ENCODE results near the gene AKR1C4.
A peak's percentile ranks its signal among the peaks of the same experiment; 100 is the strongest.

Gene AKR1C4

DNA sequence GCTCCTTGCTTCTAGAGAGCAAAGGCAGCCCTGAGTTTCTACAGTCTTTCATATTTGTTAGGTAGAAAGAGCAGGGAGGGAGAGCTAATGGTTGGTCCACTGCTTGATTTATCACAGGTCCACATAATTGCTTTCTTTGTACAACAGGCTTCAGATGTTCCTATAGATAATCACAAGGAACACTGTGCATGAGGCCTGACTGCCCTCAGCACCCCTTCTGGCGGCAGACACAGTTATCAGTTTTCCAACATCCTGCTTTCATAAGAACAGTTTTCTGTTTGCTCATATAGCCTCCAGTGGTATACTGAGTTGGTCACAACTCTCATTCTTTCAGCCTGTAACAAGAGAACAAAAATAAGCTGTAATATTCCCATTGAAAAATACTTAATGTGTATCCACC, 69.7 kb downstream of the AKR1C4 start:
- no peak overlapping the region for H3K4me3 ChIP-seq (ENCODE audit: low read depth, low read length)
- TF ChIP-seq ZNF501 (tag by site-specific recombination; IDR thresholded peaks at IDR 0.05), result no peak
- TF ChIP-seq GLI4 (tag by site-specific recombination; IDR thresholded peaks at IDR 0.05), result no peak
- no peak for TF ChIP-seq SCRT1 (tag by site-specific recombination; IDR thresholded peaks at IDR 0.05; ENCODE audit: borderline replicate concordance)
- no peak for TF ChIP-seq ZBTB11 (tag by site-specific recombination; conservative IDR thresholded peaks at IDR 0.05; ENCODE audit: low read depth)
- no peak for TF ChIP-seq ZFP37 (tag by site-specific recombination; IDR thresholded peaks at IDR 0.05)
- TF ChIP-seq ZNF169 (tag by site-specific recombination; IDR thresholded peaks at IDR 0.05), result no peak
- TF ChIP-seq, protein P1, sequence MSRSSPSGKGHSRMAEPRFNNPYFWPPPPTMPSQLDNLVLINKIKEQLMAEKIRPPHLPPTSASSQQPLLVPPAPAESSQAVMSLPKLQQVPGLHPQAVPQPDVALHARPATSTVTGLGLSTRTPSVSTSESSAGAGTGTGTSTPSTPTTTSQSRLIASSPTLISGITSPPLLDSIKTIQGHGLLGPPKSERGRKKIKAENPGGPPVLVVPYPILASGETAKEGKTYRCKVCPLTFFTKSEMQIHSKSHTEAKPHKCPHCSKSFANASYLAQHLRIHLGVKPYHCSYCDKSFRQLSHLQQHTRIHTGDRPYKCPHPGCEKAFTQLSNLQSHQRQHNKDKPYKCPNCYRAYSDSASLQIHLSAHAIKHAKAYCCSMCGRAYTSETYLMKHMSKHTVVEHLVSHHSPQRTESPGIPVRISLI (tag by site-specific recombination; IDR thresholded peaks at IDR 0.05), result no peak
- no peak for TF ChIP-seq INSM2 (tag by site-specific recombination; IDR thresholded peaks at IDR 0.05)
- TF ChIP-seq ZSCAN23 (tag by site-specific recombination; IDR thresholded peaks at IDR 0.05), result no peak
- no peak for TF ChIP-seq ZNF121 (tag by site-specific recombination; IDR thresholded peaks at IDR 0.05)
- H3K9me3 ChIP-seq (ENCODE audit: control insufficient read depth, insufficient read depth, low read depth, low read length), result no peaks in the 10 kb centered on the region
- no peaks in the 10 kb centered on the region for H3K4me1 ChIP-seq (ENCODE audit: control insufficient read depth, insufficient read depth, low read length)
- no peak overlapping the region for H3K27ac ChIP-seq (ENCODE audit: extremely low read depth, low read depth, low read length)
- CTCF ChIA-PET, result interaction anchor here (1.0 kb wide), 1 partner anchor 285 kb away, joined by 3 read pairs; no protein-coding TSS in a partner anchor
- POLR2A ChIA-PET, result no interaction called here
- no peaks in the 10 kb centered on the region for H3K36me3 ChIP-seq (ENCODE audit: control insufficient read depth in 2 of 2, insufficient read depth in 1 of 2, low read length in 2 of 2)

DNA sequence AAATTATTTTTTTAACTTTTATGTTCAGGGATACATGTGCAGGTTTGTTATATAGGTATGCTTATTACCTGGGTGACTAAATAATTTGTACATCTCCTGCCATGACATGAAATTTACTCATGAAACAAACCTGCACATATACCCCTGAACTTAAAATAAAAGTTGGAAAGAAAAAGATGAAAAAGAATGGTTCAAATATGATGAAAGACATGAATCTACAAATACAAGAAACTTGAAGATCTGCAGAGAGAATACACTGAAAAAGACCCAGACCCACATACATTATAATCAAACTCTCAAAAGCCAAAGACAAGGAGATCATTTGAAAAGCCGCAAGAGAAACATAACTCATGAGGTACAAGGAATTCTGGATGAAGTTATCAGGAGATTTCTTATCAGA, 70.2 kb downstream of the AKR1C4 start:
- no peaks in the 10 kb centered on the region for H3K4me1 ChIP-seq (ENCODE audit: control insufficient read depth, insufficient read depth, low read length)
- no peak for TF ChIP-seq ZNF830 (tag by site-specific recombination; IDR thresholded peaks at IDR 0.05; ENCODE audit: low read depth)
- TF ChIP-seq ZNF558 (tag by site-specific recombination; IDR thresholded peaks at IDR 0.05), result peak; percentile 95
- H3K36me3 ChIP-seq (ENCODE audit: control insufficient read depth in 2 of 2, insufficient read depth in 1 of 2, low read length in 2 of 2), result no peaks in the 10 kb centered on the region
- ChIA-PET POLR2A (no interaction called here), CTCF (interaction anchor here (0.6 kb wide), 1 partner anchor 417 kb away, joined by 3 read pairs; no protein-coding TSS in a partner anchor)
- H3K9me3 ChIP-seq (ENCODE audit: control insufficient read depth, insufficient read depth, low read depth, low read length), result no peaks in the 10 kb centered on the region
- no peak overlapping the region for H3K27ac ChIP-seq (ENCODE audit: extremely low read depth, low read depth, low read length)
- H3K4me3 ChIP-seq (ENCODE audit: low read depth, low read length), result no peak overlapping the region

- H3K4me3 ChIP-seq (ENCODE audit: low read depth, low read length), result no peak overlapping the region
- no peaks in the 10 kb centered on the region for H3K9me3 ChIP-seq (ENCODE audit: control insufficient read depth, insufficient read depth, low read depth, low read length)
- no peak overlapping the region for H3K27ac ChIP-seq (ENCODE audit: extremely low read depth, low read depth, low read length)
- ChIA-PET CTCF (interaction anchor here (1.1 kb wide), 1 partner anchor 15 kb away, joined by 3 read pairs; no protein-coding TSS in a partner anchor), POLR2A (no interaction called here)
- no peaks in the 10 kb centered on the region for H3K36me3 ChIP-seq (ENCODE audit: control insufficient read depth in 2 of 2, insufficient read depth in 1 of 2, low read length in 2 of 2)
- no peaks in the 10 kb centered on the region for H3K4me1 ChIP-seq (ENCODE audit: control insufficient read depth, insufficient read depth, low read length)
- TF ChIP-seq, protein P2, sequence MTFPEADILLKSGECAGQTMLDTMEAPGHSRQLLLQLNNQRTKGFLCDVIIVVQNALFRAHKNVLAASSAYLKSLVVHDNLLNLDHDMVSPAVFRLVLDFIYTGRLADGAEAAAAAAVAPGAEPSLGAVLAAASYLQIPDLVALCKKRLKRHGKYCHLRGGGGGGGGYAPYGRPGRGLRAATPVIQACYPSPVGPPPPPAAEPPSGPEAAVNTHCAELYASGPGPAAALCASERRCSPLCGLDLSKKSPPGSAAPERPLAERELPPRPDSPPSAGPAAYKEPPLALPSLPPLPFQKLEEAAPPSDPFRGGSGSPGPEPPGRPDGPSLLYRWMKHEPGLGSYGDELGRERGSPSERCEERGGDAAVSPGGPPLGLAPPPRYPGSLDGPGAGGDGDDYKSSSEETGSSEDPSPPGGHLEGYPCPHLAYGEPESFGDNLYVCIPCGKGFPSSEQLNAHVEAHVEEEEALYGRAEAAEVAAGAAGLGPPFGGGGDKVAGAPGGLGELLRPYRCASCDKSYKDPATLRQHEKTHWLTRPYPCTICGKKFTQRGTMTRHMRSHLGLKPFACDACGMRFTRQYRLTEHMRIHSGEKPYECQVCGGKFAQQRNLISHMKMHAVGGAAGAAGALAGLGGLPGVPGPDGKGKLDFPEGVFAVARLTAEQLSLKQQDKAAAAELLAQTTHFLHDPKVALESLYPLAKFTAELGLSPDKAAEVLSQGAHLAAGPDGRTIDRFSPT (tag by site-specific recombination; IDR thresholded peaks at IDR 0.05), result no peak
- TF ChIP-seq ZNF202 (tag by site-specific recombination; IDR thresholded peaks at IDR 0.05; ENCODE audit: borderline replicate concordance) (no peak), SP2 (tag by site-specific recombination; IDR thresholded peaks at IDR 0.05) (no peak), INSM2 (tag by site-specific recombination; IDR thresholded peaks at IDR 0.05) (no peak), ZNF16 (tag by site-specific recombination; IDR thresholded peaks at IDR 0.05; ENCODE audit: low read depth) (no peak), ZFP37 (tag by site-specific recombination; IDR thresholded peaks at IDR 0.05) (no peak), ZNF140 (tag by site-specific recombination; IDR thresholded peaks at IDR 0.05) (no peak), ZNF10 (tag by site-specific recombination; IDR thresholded peaks at IDR 0.05) (no peak), ZSCAN23 (tag by site-specific recombination; IDR thresholded peaks at IDR 0.05) (no peak), ZNF391 (tag by site-specific recombination; IDR thresholded peaks at IDR 0.05; ENCODE audit: borderline replicate concordance, low read depth) (no peak)
- TF ChIP-seq, protein P3, sequence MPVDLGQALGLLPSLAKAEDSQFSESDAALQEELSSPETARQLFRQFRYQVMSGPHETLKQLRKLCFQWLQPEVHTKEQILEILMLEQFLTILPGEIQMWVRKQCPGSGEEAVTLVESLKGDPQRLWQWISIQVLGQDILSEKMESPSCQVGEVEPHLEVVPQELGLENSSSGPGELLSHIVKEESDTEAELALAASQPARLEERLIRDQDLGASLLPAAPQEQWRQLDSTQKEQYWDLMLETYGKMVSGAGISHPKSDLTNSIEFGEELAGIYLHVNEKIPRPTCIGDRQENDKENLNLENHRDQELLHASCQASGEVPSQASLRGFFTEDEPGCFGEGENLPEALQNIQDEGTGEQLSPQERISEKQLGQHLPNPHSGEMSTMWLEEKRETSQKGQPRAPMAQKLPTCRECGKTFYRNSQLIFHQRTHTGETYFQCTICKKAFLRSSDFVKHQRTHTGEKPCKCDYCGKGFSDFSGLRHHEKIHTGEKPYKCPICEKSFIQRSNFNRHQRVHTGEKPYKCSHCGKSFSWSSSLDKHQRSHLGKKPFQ (tag by site-specific recombination; IDR thresholded peaks at IDR 0.05), result no peak
Measured at GRCh38 chr10:5268234-5268633, 71.6 kb downstream of the AKR1C4 start.
